GM19240 (cell line): ENCODE results near the gene MACROD2.
"Not testable (repeated sequence)": the region's sequence is repeated elsewhere in the genome, so short reads cannot be mapped to it uniquely, and the experiment has no call there.

Experiments used
- DNase-seq: peaks from one replicate; pipeline ENCODE4 v3.0.0; 2011; ENCODE audit warnings: low spot score; ENCODE audit not compliant: insufficient read length

The MACROD2 gene

GRCh38 chr20:15482525-15482924 is 1487.2 kb downstream of the MACROD2 start:
- no peak for DNase-seq

GRCh38 chr20:15485519-15485918 is 1490.2 kb downstream of the MACROD2 start:
- no peak for DNase-seq

- no peak for DNase-seq
Measured at GRCh38 chr20:15487030-15487429, 1491.7 kb downstream of the MACROD2 start.

- no peak for DNase-seq
Measured at GRCh38 chr20:15487682-15488081, 1492.4 kb downstream of the MACROD2 start.

- DNase-seq: no peak
Measured at GRCh38 chr20:15491575-15491974, 1496.3 kb downstream of the MACROD2 start.

- DNase-seq: no peak
Measured at GRCh38 chr20:15494851-15495250, 1499.5 kb downstream of the MACROD2 start.

- no peak for DNase-seq
Measured at GRCh38 chr20:15496501-15497039, 1501.3 kb downstream of the MACROD2 start.

GRCh38 chr20:15498926-15499325 is 1503.6 kb downstream of the MACROD2 start:
- DNase-seq: no peak

- no peak for DNase-seq
Measured at GRCh38 chr20:15506311-15506710, 1511.0 kb downstream of the MACROD2 start.

GRCh38 chr20:15507151-15507550 is 1511.8 kb downstream of the MACROD2 start:
- DNase-seq: no peak

- DNase-seq: no peak
Measured at GRCh38 chr20:15511551-15511950, 1516.2 kb downstream of the MACROD2 start.

- DNase-seq: no peak
Measured at GRCh38 chr20:15512916-15513315, 1517.6 kb downstream of the MACROD2 start.

GRCh38 chr20:15515691-15516090 is 1520.4 kb downstream of the MACROD2 start:
- no peak for DNase-seq

GRCh38 chr20:15520930-15521524 is 1525.7 kb downstream of the MACROD2 start:
- no peak for DNase-seq

- no peak for DNase-seq
Measured at GRCh38 chr20:15523400-15523799, 1528.1 kb downstream of the MACROD2 start.

GRCh38 chr20:15528391-15529111 is 1533.2 kb downstream of the MACROD2 start:
- DNase-seq: no peak

GRCh38 chr20:15535863-15536262 is 1540.5 kb downstream of the MACROD2 start:
- no peak for DNase-seq

- DNase-seq: not testable (repeated sequence)
Measured at GRCh38 chr20:15537200-15537599, 1541.9 kb downstream of the MACROD2 start.

- DNase-seq: no peak
Measured at GRCh38 chr20:15542655-15543054, 1547.3 kb downstream of the MACROD2 start.

GRCh38 chr20:15544742-15545141 is 1549.4 kb downstream of the MACROD2 start:
- no peak for DNase-seq

GRCh38 chr20:15546525-15547023 is 1551.3 kb downstream of the MACROD2 start:
- DNase-seq: no peak

GRCh38 chr20:15547119-15547518 is 1551.8 kb downstream of the MACROD2 start:
- no peak for DNase-seq
